Heart left ventricle (tissue), 16 donors: ENCODE measurements around the gene TNS3. TPM values are rescaled to one million over a fixed set of nuclear protein-coding genes. Genes with fewer than 3 reads are reported as not detected.

Source experiments
- ATAC-seq, 4 donors: fragments of 200-7000 bp; cut with Tn5 transposase; one replicate each; pipeline ENCODE4 v1.9.1; 2020 to 2022; ENCODE audit warnings: moderate library complexity in 4 of 4, mild to moderate bottlenecking in 3 of 4, moderate number of reproducible peaks in 1 of 4
- DNase-seq, 5 donors: peaks; one replicate each; pipeline ENCODE4 v3.0.0-alpha.2; 2020
- H3K27ac ChIP-seq, 12 donors: fragments of 200-600 bp; sonication (generic) in 4 of 12; one replicate each; pipeline versions ENCODE4 v1.5.0 to v1.8.0; 2016 to 2022; ENCODE audit warnings: mild to moderate bottlenecking in 2 of 12
- H3K27me3 ChIP-seq, 9 donors: fragments of 200-600 bp; sonication (generic) in 2 of 9; one replicate each; pipeline versions ENCODE4 v1.5.1 to v1.8.0; 2016 to 2022; ENCODE audit warnings: mild to moderate bottlenecking in 3 of 9
- H3K36me3 ChIP-seq, 9 donors: fragments of 200-600 bp; sonication (generic) in 2 of 9; one replicate each; pipeline versions ENCODE4 v1.5.0 to v1.8.0; 2018 to 2022; ENCODE audit warnings: mild to moderate bottlenecking in 2 of 9
- H3K4me1 ChIP-seq, 12 donors: fragments of 200-600 bp; sonication (generic) in 4 of 12; one replicate each; pipeline versions ENCODE4 v1.5.0 to v1.8.0; 2016 to 2022; ENCODE audit warnings: mild to moderate bottlenecking in 3 of 12
- H3K4me3 ChIP-seq, 12 donors: fragments of 200-600 bp; sonication (generic) in 4 of 12; one replicate each; pipeline versions ENCODE4 v1.5.0 to v1.8.0; 2017 to 2022; ENCODE audit warnings: mild to moderate bottlenecking in 9 of 12, moderate library complexity in 4 of 12
- H3K9me3 ChIP-seq, 12 donors: fragments of 200-600 bp; sonication (generic) in 4 of 12; one replicate each; pipeline versions ENCODE4 v1.5.0 to v1.8.0; 2016 to 2022; ENCODE audit warnings: mild to moderate bottlenecking in 1 of 12
- CTCF ChIP-seq, 12 donors: fragments of 200-600 bp; sonication (generic) in 4 of 12; IDR thresholded peaks; one replicate each; pipeline versions ENCODE4 v1.5.0 to v1.8.0; 2018 to 2022; ENCODE audit warnings: antibody characterized with exemption in 12 of 12, mild to moderate bottlenecking in 5 of 12
- POLR2A ChIP-seq, 2 donors: fragments of 450-650 bp; IDR thresholded peaks; one replicate each; pipeline ENCODE4 v1.6.1; 2017; ENCODE audit warnings: antibody characterized with exemption in 2 of 2, mild to moderate bottlenecking in 2 of 2, moderate library complexity in 2 of 2
- WGBS, 4 donors: extraction: QIAGEN DNeasy Blood & Tissue Kit in 2 of 4; methylation state at CpG; one replicate each; pipeline versions ENCODE4 v1.1.5 to v1.1.7; 2013 to 2018; 5-methylcytosine and 5-hydroxymethylcytosine counted together
- intact Hi-C, 10 donors: fragments of 100-400 bp; cut with DNase I; formaldehyde crosslinking; loops; one replicate each; pipeline versions ENCODE4 v1.11.1 to v1.14.2; 2022
- polyA plus RNA-seq, 2 donors: library from polyadenylated mRNA; stranded (reverse); fragments of 200-250 nt; gene quantifications; one replicate each; pipeline ENCODE4 v1.2.3, GENCODE V29; 2013
- total RNA-seq, 9 donors: library from RNA; depleted of rRNA in 2 of 9; stranded (reverse); fragments of >200 nt in 2 of 9; fragmentation: NEBNext Ultra II Directional in 3 of 9; extraction: Animal tissue kit (Norgen Biotek cat#: 25700) in 3 of 9; gene quantifications; one replicate each; pipeline versions ENCODE4 v1.1.0 to v1.2.4, GENCODE V29; 2016 to 2023
- donor health status: ischemic (EF 13 %, LVEDD 7.1; RV severe dilation, severe dysfunction).
- donor health status: healthy with polysubstance abuse.
- donor health status: DM: no; HTN: yes; CAD: no.
- donor health status: DM: no; HTN: no; CAD: no.
- donor health status: ischemic (EF 25% LVEDD 6.9; RV normal size, moderate dysfunction).
- donor health status: ischemic (EF 25% LVEDD 5.7; RV mildly dilated, moderate dysfunction).
- donor health status: healthy.
- donor health status: DM: yes; HTN: yes; CAD: no.
- donor health status: ischemic (EF 35%, LVEDD 5.7; RV mildly dilated, moderate dysfunction).
- donor health status: nonischemic (EF 11% LVEDD 7.7; RV severe dilation, severe dysfunction).
- donor health status: DM: yes; HTN: yes; CAD: no.
- donor health status: PGD.
- donor health status: ischemic (EF 29% LVEDD 5.4; RV normal size, mild dysfunction).
- donor health status: nonischemic (EF 23%, LVEDD 6.1; RV moderate dilation, normal function).

The TNS3 gene
- total and polyA plus RNA-seq, 11 donors, result 10.1 to 116 (median 32.7) TPM

GRCh38 chr7:47549397-47549796 is 32.5 kb downstream of the TNS3 start:
- no peak overlapping the region for H3K4me3 ChIP-seq
- H3K27ac ChIP-seq, result no peak overlapping the region
- peaks cover 0 to 11% (median 0%) of the 10 kb centered on the region in 9 donors for H3K36me3 ChIP-seq
- intact Hi-C loops, result no loop called here
- no peaks in the 10 kb centered on the region for H3K27me3 ChIP-seq
- DNase-seq, result peak in 1 of 5 donors; percentile 15
- no peak for TF ChIP-seq POLR2A (IDR thresholded peaks at IDR 0.05)
- TF ChIP-seq CTCF (IDR thresholded peaks at IDR 0.05), result no peak
- peaks cover 0 to 31% (median 14%) of the 10 kb centered on the region in 12 donors for H3K4me1 ChIP-seq
- peaks cover 0 to 8% (median 0%) of the 10 kb centered on the region in 12 donors for H3K9me3 ChIP-seq
- no peak for ATAC-seq
- WGBS, 4 donors, result 93 to 100% (median 95%) methylated on average over 4 to 6 of the region's 6 CpGs

- 95 to 98% (median 97%) methylated on average over 8 of the region's 8 CpGs for WGBS, 4 donors
- Histone ChIP-seq H3K4me3 (no peak overlapping the region), H3K4me1 (peaks cover 0 to 30% (median 14%) of the 10 kb centered on the region in 12 donors), H3K27me3 (no peaks in the 10 kb centered on the region), H3K36me3 (peaks cover 0 to 11% (median 0%) of the 10 kb centered on the region in 9 donors), H3K9me3 (peaks cover 0 to 8% (median 0%) of the 10 kb centered on the region in 12 donors), H3K27ac (no peak overlapping the region)
- intact Hi-C loops, result no loop called here
- TF ChIP-seq CTCF (IDR thresholded peaks at IDR 0.05), result no peak
- no peak for TF ChIP-seq POLR2A (IDR thresholded peaks at IDR 0.05)
- DNase-seq (peak in 1 of 5 donors; percentile 19), ATAC-seq (no peak)
Measured at GRCh38 chr7:47548546-47548945, 33.4 kb downstream of the TNS3 start.

GRCh38 chr7:47546733-47547494 is 35.0 kb downstream of the TNS3 start:
- Histone ChIP-seq H3K4me3 (no peak overlapping the region), H3K36me3 (peaks cover 0 to 11% (median 0%) of the 10 kb centered on the region in 9 donors), H3K9me3 (no peaks in the 10 kb centered on the region), H3K27me3 (no peaks in the 10 kb centered on the region), H3K4me1 (peaks cover 0 to 17% (median 9%) of the 10 kb centered on the region in 12 donors), H3K27ac (no peak overlapping the region)
- intact Hi-C loops, result no loop called here
- TF ChIP-seq CTCF (IDR thresholded peaks at IDR 0.05), result no peak
- TF ChIP-seq POLR2A (IDR thresholded peaks at IDR 0.05), result no peak
- DNase-seq (no peak), ATAC-seq (no peak)
- WGBS, 4 donors, result 90 to 95% (median 91%) methylated on average over 19 of the region's 19 CpGs

- DNase-seq (no peak), ATAC-seq (no peak)
- Histone ChIP-seq H3K9me3 (no peaks in the 10 kb centered on the region), H3K4me1 (peaks cover 0 to 11% (median 2%) of the 10 kb centered on the region in 12 donors), H3K27ac (no peak overlapping the region), H3K36me3 (peaks cover 0 to 7% (median 0%) of the 10 kb centered on the region in 9 donors), H3K27me3 (no peaks in the 10 kb centered on the region), H3K4me3 (no peak overlapping the region)
- no peak for TF ChIP-seq POLR2A (IDR thresholded peaks at IDR 0.05)
- TF ChIP-seq CTCF (IDR thresholded peaks at IDR 0.05), result no peak
- intact Hi-C loops, result no loop called here
- WGBS, 4 donors, result 96 to 99% (median 97%) methylated on average over 11 to 14 of the region's 14 CpGs
Measured at GRCh38 chr7:47546171-47546570, 35.7 kb downstream of the TNS3 start.
